B cell (primary cell): ENCODE data around the gene ODR4. TPM values are rescaled to one million over a fixed set of nuclear protein-coding genes. Genes with fewer than 3 reads are reported as not detected.

ENCODE experiments used
- ATAC-seq: fragments of 200-7000 bp; cut with Tn5 transposase; one replicate; pipeline ENCODE4 v1.10.0; 2021; ENCODE audit warnings: low read depth, mild to moderate bottlenecking, moderate number of reproducible peaks, moderate library complexity
- CTCF ChIA-PET: fragments of 350-600 bp; sonication (Branson Sonifier 250); formaldehyde crosslinking; loops from one replicate; lab custom pipeline; 2021; ENCODE audit warnings: antibody characterized with exemption, inconsistent platforms; lab: Charles Lee
- POLR2A ChIA-PET: fragments of 350-600 bp; sonication (Branson Sonifier 250); formaldehyde crosslinking; loops from one replicate; lab custom pipeline; 2021; ENCODE audit warnings: antibody characterized with exemption; lab: Charles Lee
- DNase-seq: peaks from one replicate; pipeline ENCODE4 v3.0.0; 2013
- H2AFZ ChIP-seq: 2 replicates; pipeline ENCODE4 v1.6.1; 2012; ENCODE audit warnings: mild to moderate bottlenecking, low read depth, low read length; ENCODE audit not compliant: insufficient read depth, poor library complexity, severe bottlenecking
- H3K27ac ChIP-seq, 2 donors: 1 replicate in 1 of 2; 2 replicates in 1 of 2; pipeline ENCODE4 v1.5.1; 2012 to 2013; ENCODE audit warnings: low read length in 2 of 2, mild to moderate bottlenecking in 2 of 2, moderate library complexity in 1 of 2
- H3K27me3 ChIP-seq, 4 experiments: fragments of 200-600 bp in 1 of 4; sonication (generic) in 1 of 4; replicated peaks in 1 of 4; 1 replicate in 2 of 4; 2 replicates in 2 of 4; pipeline versions ENCODE4 v1.6.1 to v1.7.0; 2013 to 2016; ENCODE audit warnings: low read length in 3 of 4, mild to moderate bottlenecking in 2 of 4, mixed read lengths in 1 of 4, moderate library complexity in 1 of 4; ENCODE audit not compliant: insufficient read depth in 4 of 4, control insufficient read depth in 3 of 4; ENCODE audit errors: control extremely low read depth in 1 of 4
- H3K36me3 ChIP-seq, 2 experiments: replicated peaks in 1 of 2; 1 replicate in 1 of 2; 2 replicates in 1 of 2; pipeline versions ENCODE4 v1.6.1 to v1.7.1; 2013; ENCODE audit warnings: low read length in 1 of 2; ENCODE audit not compliant: insufficient read depth in 2 of 2, control insufficient read depth in 1 of 2; ENCODE audit errors: control extremely low read depth in 1 of 2, extremely low read depth in 1 of 2
- H3K4me1 ChIP-seq, 2 donors: fragments of 200-600 bp in 1 of 2; sonication (generic) in 1 of 2; 1 replicate in 1 of 2; 2 replicates in 1 of 2; pipeline versions ENCODE4 v1.5.1 to v1.6.1; 2013 to 2017; ENCODE audit warnings: low read length in 2 of 2; ENCODE audit not compliant: control insufficient read depth in 2 of 2, insufficient read depth in 2 of 2
- H3K4me2 ChIP-seq: replicated peaks from 2 replicates; pipeline ENCODE3; 2012; ENCODE audit warnings: mild to moderate bottlenecking, low read depth, low read length; ENCODE audit not compliant: poor library complexity, severe bottlenecking
- H3K4me3 ChIP-seq, 5 experiments: fragments of 200-600 bp in 1 of 5; sonication (generic) in 1 of 5; 1 replicate in 3 of 5; 2 replicates in 2 of 5; pipeline versions ENCODE4 v1.5.1 to v1.7.0; 2011 to 2016; ENCODE audit warnings: low read length in 4 of 5, mild to moderate bottlenecking in 4 of 5, low read depth in 2 of 5, control low read depth in 1 of 5, moderate library complexity in 1 of 5; ENCODE audit not compliant: insufficient read depth in 1 of 5; ENCODE audit errors: control extremely low read depth in 1 of 5, extremely low read depth in 1 of 5
- H3K79me2 ChIP-seq: fragments of 200-600 bp; sonication (generic); one replicate; pipeline ENCODE4 v1.6.0; 2016; ENCODE audit warnings: low read length; ENCODE audit not compliant: control insufficient read depth, insufficient read depth
- H3K9ac ChIP-seq: fragments of 200-600 bp; sonication (generic); 2 replicates; pipeline ENCODE4 v1.6.1; 2017; ENCODE audit warnings: mild to moderate bottlenecking, low read length, moderate library complexity
- H3K9me3 ChIP-seq, 3 donors: one replicate each; pipeline versions ENCODE4 v1.6.1 to v1.7.1; 2013; ENCODE audit warnings: low read length in 2 of 3; ENCODE audit not compliant: control insufficient read depth in 2 of 3, insufficient read depth in 1 of 3; ENCODE audit errors: control extremely low read depth in 1 of 3
- H4K20me1 ChIP-seq: 2 replicates; pipeline ENCODE4 v1.6.0; 2012; ENCODE audit warnings: mild to moderate bottlenecking, low read length; ENCODE audit not compliant: insufficient read depth, control insufficient read depth, poor library complexity, severe bottlenecking
- H3K27ac Mint-ChIP-seq: one replicate; pipeline ENCODE4 v1.8.0; 2021; ENCODE audit warnings: mixed read lengths
- H3K27me3 Mint-ChIP-seq: one replicate; pipeline ENCODE4 v1.8.0; 2021; ENCODE audit warnings: mixed read lengths
- H3K4me1 Mint-ChIP-seq: one replicate; pipeline ENCODE4 v1.8.0; 2021; ENCODE audit warnings: mixed read lengths
- H3K4me3 Mint-ChIP-seq: one replicate; pipeline ENCODE4 v1.8.0; 2021; ENCODE audit warnings: mixed read lengths
- H3K9me3 Mint-ChIP-seq: one replicate; pipeline ENCODE4 v1.8.0; 2022; ENCODE audit warnings: mixed read lengths; ENCODE audit not compliant: insufficient read depth
- CTCF ChIP-seq: fragments of 200-600 bp; IDR thresholded peaks from one replicate; pipeline ENCODE4 v1.8.0; 2022; ENCODE audit warnings: antibody characterized with exemption, mild to moderate bottlenecking
- EZH2 ChIP-seq: IDR thresholded peaks from 2 replicates; pipeline ENCODE4 v1.6.1; 2012; ENCODE audit warnings: borderline replicate concordance, low read depth, mild to moderate bottlenecking, moderate library complexity, low read length; ENCODE audit not compliant: insufficient read depth, poor library complexity, severe bottlenecking
- WGBS: methylation state at CpG from one replicate; pipeline ENCODE4 v1.1.5; 2013; ENCODE audit warnings: missing lambda C conversion rate; ENCODE audit not compliant: insufficient coverage; 5-methylcytosine and 5-hydroxymethylcytosine counted together
- intact Hi-C: fragments of 100-400 bp; cut with micrococcal nuclease; formaldehyde crosslinking; loops from one replicate; pipeline ENCODE4 v1.10.0; 2022
- polyA plus RNA-seq: library from polyadenylated mRNA; depleted of rRNA; stranded (reverse); fragments of >200 nt; gene quantifications from 2 replicates; pipeline ENCODE4 v1.2.3, GENCODE V29; 2012
- total RNA-seq, 2 donors: library from RNA; stranded (reverse); fragments of 120-200 nt in 1 of 2; gene quantifications; 1 replicate in 1 of 2; 2 replicates in 1 of 2; pipeline versions ENCODE4 v1.2.3 to v1.2.4, GENCODE V29; 2013 to 2022

ODR4 gene
- total and polyA plus RNA-seq, 2 donors (not counting 1 experiment from before 2014, with no cell fraction given), result 6.6 to 15.0 TPM

DNA sequence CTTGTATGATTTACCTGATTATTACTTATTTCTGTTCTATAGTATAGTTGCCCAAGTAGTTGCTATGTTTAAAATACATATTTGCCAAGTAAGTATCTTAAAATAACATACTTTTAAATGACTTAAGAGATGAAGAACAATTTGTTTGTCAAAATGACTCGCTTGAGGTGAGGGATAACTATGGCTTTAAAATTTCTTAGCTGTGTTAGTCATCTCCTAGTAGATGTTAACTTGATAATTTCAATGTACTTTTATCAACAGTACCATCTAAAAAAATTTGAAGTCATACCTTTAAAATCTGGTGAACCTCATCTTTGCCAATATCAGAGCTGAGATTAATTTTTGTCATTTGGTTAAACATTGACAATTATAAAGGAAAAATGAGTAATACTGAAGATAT lies 37.7 kb downstream of the ODR4 start:
- no peaks in the 10 kb centered on the region for H3K9me3 ChIP-seq
- POLR2A ChIA-PET, result no interaction called here
- no peaks in the 10 kb centered on the region for H3K4me1 ChIP-seq
- no peak for ATAC-seq
- Mint-ChIP-seq H3K27ac (no peak overlapping the region), H3K4me3 (no peak overlapping the region), H3K4me1 (no peaks in the 10 kb centered on the region), H3K9me3 (no peaks in the 10 kb centered on the region), H3K27me3 (no peaks in the 10 kb centered on the region)
- no peak overlapping the region for H3K9ac ChIP-seq
- no peak overlapping the region for H2AFZ ChIP-seq
- CTCF ChIA-PET, result no interaction called here
- TF ChIP-seq CTCF (no peak), EZH2 (no peak)
- H3K27ac ChIP-seq, result no peak overlapping the region
- H4K20me1 ChIP-seq, result no peaks in the 10 kb centered on the region
- no CpG with 5 or more reads among the region's 1 CpG for WGBS
- H3K36me3 ChIP-seq, result peaks cover 4 to 20% of the 10 kb centered on the region in 2 experiments
- no peaks in the 10 kb centered on the region for H3K79me2 ChIP-seq
- no peak for DNase-seq
- H3K4me2 ChIP-seq, result no peak overlapping the region
- no peak overlapping the region for H3K4me3 ChIP-seq
- intact Hi-C loops, result no loop called here
- no peaks in the 10 kb centered on the region for H3K27me3 ChIP-seq

- Histone ChIP-seq H4K20me1 (no peaks in the 10 kb centered on the region), H3K4me2 (no peak overlapping the region), H3K4me3 (no peak overlapping the region), H3K9ac (no peak overlapping the region), H3K36me3 (peaks cover 4 to 20% of the 10 kb centered on the region in 2 experiments), H3K79me2 (no peaks in the 10 kb centered on the region), H3K27me3 (no peaks in the 10 kb centered on the region), H3K9me3 (no peaks in the 10 kb centered on the region), H3K27ac (no peak overlapping the region), H3K4me1 (no peaks in the 10 kb centered on the region), H2AFZ (no peak overlapping the region)
- intact Hi-C loops, result no loop called here
- ATAC-seq (no peak), DNase-seq (no peak)
- H3K27ac Mint-ChIP-seq, result no peak overlapping the region
- ChIA-PET POLR2A (no interaction called here), CTCF (no interaction called here)
- no peaks in the 10 kb centered on the region for H3K27me3 Mint-ChIP-seq
- no peaks in the 10 kb centered on the region for H3K9me3 Mint-ChIP-seq
- H3K4me3 Mint-ChIP-seq, result no peak overlapping the region
- no CpG with 5 or more reads among the region's 4 CpGs for WGBS
- no peaks in the 10 kb centered on the region for H3K4me1 Mint-ChIP-seq
- TF ChIP-seq EZH2 (no peak), CTCF (no peak)
Observed at GRCh38 chr1:186418503-186418902, 42.9 kb downstream of the ODR4 start.
